Activated CD4-positive, alpha-beta T cell treated with anti-CD3 and anti-CD28 coated beads for 1 hour (primary cell): ENCODE results near the gene SEMA3A.

Experiments
- DNase-seq: peaks from one replicate; pipeline ENCODE4 v3.0.0-alpha.2; 2020

SEMA3A gene

DNA sequence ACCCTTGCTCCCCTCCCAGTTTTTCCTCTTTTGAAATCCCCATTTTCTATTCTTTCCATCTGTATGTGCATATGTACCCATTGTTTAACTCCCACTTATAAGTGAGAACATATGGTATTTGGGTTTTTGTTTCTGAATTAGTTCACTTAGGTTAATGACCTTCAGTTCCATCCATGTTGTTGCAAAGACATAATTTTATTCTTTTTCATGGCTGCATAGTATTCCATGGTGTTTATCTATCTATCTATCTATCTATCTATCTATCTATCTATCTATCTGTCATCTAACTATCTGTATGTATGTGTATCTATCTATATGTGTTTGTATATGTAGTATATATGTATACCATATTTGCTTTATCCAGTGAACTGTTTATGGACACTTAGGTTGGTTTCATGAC, 281.4 kb downstream of the SEMA3A start:
- no peak for DNase-seq

GRCh38 chr7:83908526-83908925, 286.1 kb downstream of the SEMA3A start:
- DNase-seq: no peak
